Sigmoid colon (tissue), 7 donors: Measurements from ENCODE around the gene SYNCRIP. TPM values are rescaled to one million over a fixed set of nuclear protein-coding genes. Genes with fewer than 3 reads are reported as not detected.

Experiments
- DNase-seq: peaks from one replicate; pipeline ENCODE4 v3.0.0-alpha.2; 2019
- H3K27ac ChIP-seq, 4 donors: fragments of 200-600 bp; sonication (generic); one replicate each; pipeline ENCODE4 v1.5.1; 2016 to 2019; ENCODE audit warnings: mild to moderate bottlenecking in 1 of 4
- H3K27me3 ChIP-seq, 3 donors: fragments of 200-600 bp; sonication (generic); one replicate each; pipeline ENCODE4 v1.5.1; 2019; ENCODE audit warnings: mild to moderate bottlenecking in 1 of 3
- H3K36me3 ChIP-seq, 4 donors: fragments of 200-600 bp; sonication (generic); one replicate each; pipeline ENCODE4 v1.5.1; 2016 to 2019
- H3K4me1 ChIP-seq, 4 donors: fragments of 200-600 bp; sonication (generic); one replicate each; pipeline ENCODE4 v1.5.1; 2017 to 2019
- H3K4me3 ChIP-seq, 4 donors: fragments of 200-600 bp; sonication (generic); one replicate each; pipeline ENCODE4 v1.5.1; 2017 to 2019; ENCODE audit warnings: mild to moderate bottlenecking in 2 of 4, moderate library complexity in 1 of 4
- H3K9me3 ChIP-seq, 4 donors: fragments of 200-600 bp in 3 of 4; sonication (generic) in 3 of 4; one replicate each; pipeline versions ENCODE4 v1.5.1 to v1.6.1; 2013 to 2019
- EP300 ChIP-seq, 4 donors: sonication (generic); formaldehyde crosslinking; IDR thresholded peaks; one replicate each; pipeline ENCODE4 v1.6.1; 2017; ENCODE audit warnings: antibody characterized with exemption in 4 of 4
- POLR2A ChIP-seq, 2 donors: fragments of 450-650 bp; IDR thresholded peaks; one replicate each; pipeline ENCODE4 v1.6.1; 2016; ENCODE audit warnings: antibody characterized with exemption in 2 of 2, mild to moderate bottlenecking in 2 of 2, moderate library complexity in 2 of 2
- POLR2AphosphoS5 ChIP-seq, 4 donors: sonication (generic); formaldehyde crosslinking; IDR thresholded peaks; one replicate each; pipeline ENCODE4 v1.6.1; 2017; ENCODE audit warnings: antibody characterized with exemption in 4 of 4
- WGBS, 2 donors: extraction: QIAGEN DNeasy Blood & Tissue Kit; methylation state at CpG; one replicate each; pipeline ENCODE4 v1.1.7; 2013; 5-methylcytosine and 5-hydroxymethylcytosine counted together
- intact Hi-C: fragments of 100-400 bp; cut with DNase I; formaldehyde crosslinking; loops from one replicate; pipeline ENCODE4 v1.15.1; 2023
- polyA plus RNA-seq, 3 donors: library from polyadenylated mRNA; stranded (reverse); fragments of 200-250 nt; gene quantifications; one replicate each; pipeline ENCODE4 v1.2.3, GENCODE V29; 2013
- total RNA-seq, 4 donors: library from RNA; depleted of rRNA; stranded (reverse); fragments of >200 nt; gene quantifications; one replicate each; pipeline ENCODE4 v1.1.0, GENCODE V29; 2016
- TF ChIP-seq, protein P1 (sequence below), 4 experiments: fragments of 450-650 bp in 3 of 4; fragments of 200-600 bp in 1 of 4; IDR thresholded peaks; one replicate each; pipeline ENCODE4 v1.5.1; 2016 to 2019; ENCODE audit warnings: antibody characterized with exemption in 4 of 4, mild to moderate bottlenecking in 3 of 4, moderate library complexity in 2 of 4
- donor health status: healthy with polysubstance abuse.
- donor health status: Bipolar disorder and iron deficiency.
- donor health status: healthy.

SYNCRIP gene
- total and polyA plus RNA-seq, 7 donors = 23.1 to 84.3 (median 71.6) TPM

- H3K27ac ChIP-seq = peak overlapping the region; percentile 9 to 98 (median 93)
- H3K4me3 ChIP-seq = peak overlapping the region in 2 of 4 donors; percentile 85 to 87
- H3K4me1 ChIP-seq = peaks cover 0 to 57% (median 33%) of the 10 kb centered on the region in 4 donors
- no peaks in the 10 kb centered on the region for H3K9me3 ChIP-seq
- peaks cover 0 to 13% (median 0%) of the 10 kb centered on the region in 4 donors for H3K36me3 ChIP-seq
- DNase-seq = no peak
- WGBS, 2 donors = 58 to 71% methylated on average over 4 of the region's 4 CpGs
- H3K27me3 ChIP-seq = no peaks in the 10 kb centered on the region
- TF ChIP-seq EP300 (IDR thresholded peaks at IDR 0.05) (no peak), POLR2AphosphoS5 (IDR thresholded peaks at IDR 0.05) (peak in 1 of 4 donors; percentile 8)
- intact Hi-C loops = loop anchor here (5.0 kb wide), 1 partner anchor 192 kb away; no protein-coding TSS in a partner anchor
Observed at GRCh38 chr6:85675030-85675819, 32.5 kb upstream of the SYNCRIP start.

GRCh38 chr6:85674604-85675003, 31.9 kb upstream of the SYNCRIP start:
- Histone ChIP-seq H3K36me3 (peaks cover 0 to 13% (median 0%) of the 10 kb centered on the region in 4 donors), H3K27me3 (no peaks in the 10 kb centered on the region), H3K27ac (no peak overlapping the region), H3K4me1 (peaks cover 0 to 54% (median 29%) of the 10 kb centered on the region in 4 donors), H3K4me3 (no peak overlapping the region), H3K9me3 (no peaks in the 10 kb centered on the region)
- intact Hi-C loops = loop anchor here (5.0 kb wide), 1 partner anchor 193 kb away; no protein-coding TSS in a partner anchor
- no peak for DNase-seq
- TF ChIP-seq, protein P1, sequence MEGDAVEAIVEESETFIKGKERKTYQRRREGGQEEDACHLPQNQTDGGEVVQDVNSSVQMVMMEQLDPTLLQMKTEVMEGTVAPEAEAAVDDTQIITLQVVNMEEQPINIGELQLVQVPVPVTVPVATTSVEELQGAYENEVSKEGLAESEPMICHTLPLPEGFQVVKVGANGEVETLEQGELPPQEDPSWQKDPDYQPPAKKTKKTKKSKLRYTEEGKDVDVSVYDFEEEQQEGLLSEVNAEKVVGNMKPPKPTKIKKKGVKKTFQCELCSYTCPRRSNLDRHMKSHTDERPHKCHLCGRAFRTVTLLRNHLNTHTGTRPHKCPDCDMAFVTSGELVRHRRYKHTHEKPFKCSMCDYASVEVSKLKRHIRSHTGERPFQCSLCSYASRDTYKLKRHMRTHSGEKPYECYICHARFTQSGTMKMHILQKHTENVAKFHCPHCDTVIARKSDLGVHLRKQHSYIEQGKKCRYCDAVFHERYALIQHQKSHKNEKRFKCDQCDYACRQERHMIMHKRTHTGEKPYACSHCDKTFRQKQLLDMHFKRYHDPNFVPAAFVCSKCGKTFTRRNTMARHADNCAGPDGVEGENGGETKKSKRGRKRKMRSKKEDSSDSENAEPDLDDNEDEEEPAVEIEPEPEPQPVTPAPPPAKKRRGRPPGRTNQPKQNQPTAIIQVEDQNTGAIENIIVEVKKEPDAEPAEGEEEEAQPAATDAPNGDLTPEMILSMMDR (IDR thresholded peaks at IDR 0.05) = no peak
- TF ChIP-seq POLR2A (IDR thresholded peaks at IDR 0.05) = no peak
- no peak for TF ChIP-seq EP300 (IDR thresholded peaks at IDR 0.05)
- TF ChIP-seq POLR2AphosphoS5 (IDR thresholded peaks at IDR 0.05) = no peak

GRCh38 chr6:85673198-85674139, 30.8 kb upstream of the SYNCRIP start:
- Histone ChIP-seq H3K36me3 (peaks cover 0 to 13% (median 0%) of the 10 kb centered on the region in 4 donors), H3K27ac (no peak overlapping the region), H3K4me1 (peaks cover 0 to 49% (median 24%) of the 10 kb centered on the region in 4 donors), H3K27me3 (no peaks in the 10 kb centered on the region), H3K9me3 (no peaks in the 10 kb centered on the region), H3K4me3 (no peak overlapping the region)
- 86 to 88% methylated on average over 4 of the region's 4 CpGs for whole genome bisulfite sequencing, 2 donors
- DNase-seq = no peak
- no peak for TF ChIP-seq POLR2A (IDR thresholded peaks at IDR 0.05)
- no peak for TF ChIP-seq EP300 (IDR thresholded peaks at IDR 0.05)
- TF ChIP-seq POLR2AphosphoS5 (IDR thresholded peaks at IDR 0.05) = no peak
- TF ChIP-seq, protein P1 (IDR thresholded peaks at IDR 0.05) = no peak
- intact Hi-C loops = no loop called here

- DNase-seq = no peak
- intact Hi-C loops = no loop called here
- 95 to 96% methylated on average over 4 of the region's 4 CpGs for WGBS, 2 donors
- Histone ChIP-seq H3K27me3 (no peaks in the 10 kb centered on the region), H3K9me3 (no peaks in the 10 kb centered on the region), H3K4me3 (no peak overlapping the region), H3K27ac (no peak overlapping the region), H3K4me1 (peaks cover 0 to 49% (median 24%) of the 10 kb centered on the region in 4 donors), H3K36me3 (peaks cover 0 to 13% (median 0%) of the 10 kb centered on the region in 4 donors)
- no peak for TF ChIP-seq POLR2AphosphoS5 (IDR thresholded peaks at IDR 0.05)
- TF ChIP-seq EP300 (IDR thresholded peaks at IDR 0.05) = no peak
- TF ChIP-seq POLR2A (IDR thresholded peaks at IDR 0.05) = no peak
- TF ChIP-seq, protein P1 (IDR thresholded peaks at IDR 0.05) = no peak
Observed at GRCh38 chr6:85672623-85673022, 29.9 kb upstream of the SYNCRIP start.
